ENCODE measurements around the gene GBA2.

DNA sequence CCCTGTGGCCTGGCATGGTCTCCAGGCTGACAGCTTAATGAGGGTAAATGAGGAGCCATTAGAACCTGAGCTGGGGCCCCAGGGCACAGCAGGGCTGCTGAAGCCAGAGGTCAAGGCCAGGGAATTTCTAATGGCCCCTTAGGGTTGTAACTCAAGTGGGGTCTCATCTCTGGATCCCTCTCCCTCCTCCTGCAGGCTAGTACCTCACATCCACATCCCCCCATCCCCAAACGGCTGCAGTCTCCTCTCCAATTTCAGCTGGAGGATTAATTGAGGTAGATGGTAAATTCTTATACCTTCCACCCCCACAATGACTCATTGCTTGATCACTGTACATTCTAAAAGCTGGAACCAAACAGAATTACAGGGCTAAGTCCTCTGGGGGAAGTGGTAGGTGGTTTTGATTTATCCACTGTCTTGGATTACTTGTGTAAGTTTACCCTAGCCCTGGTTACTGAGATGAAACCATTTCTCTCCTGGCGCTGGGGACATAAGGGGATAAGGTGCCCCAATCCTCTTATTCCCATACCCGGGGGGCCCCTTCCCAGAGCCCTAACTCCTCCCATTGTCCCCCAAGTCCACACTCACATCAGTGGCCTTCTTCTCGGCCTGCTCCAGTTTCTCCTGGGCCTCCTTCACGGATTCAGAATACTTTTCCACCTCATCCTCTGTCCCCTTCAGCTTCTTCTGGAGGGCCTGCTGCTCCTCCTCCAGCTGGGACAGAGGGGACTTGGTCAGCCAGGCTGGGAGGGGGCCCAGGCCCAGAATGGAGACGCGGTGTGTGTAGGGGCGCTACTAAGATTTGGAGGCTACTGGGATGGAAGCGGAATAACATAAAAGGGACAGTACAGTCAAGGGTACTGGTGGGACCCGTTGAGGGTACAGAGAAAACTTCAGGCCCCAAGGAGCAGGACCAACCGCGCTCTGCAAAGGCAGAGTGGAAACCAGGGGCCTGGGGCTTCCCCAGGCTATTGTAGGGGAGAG is 60.2 kb downstream of the GBA2 start:
- TF ChIP-seq, protein P1, sequence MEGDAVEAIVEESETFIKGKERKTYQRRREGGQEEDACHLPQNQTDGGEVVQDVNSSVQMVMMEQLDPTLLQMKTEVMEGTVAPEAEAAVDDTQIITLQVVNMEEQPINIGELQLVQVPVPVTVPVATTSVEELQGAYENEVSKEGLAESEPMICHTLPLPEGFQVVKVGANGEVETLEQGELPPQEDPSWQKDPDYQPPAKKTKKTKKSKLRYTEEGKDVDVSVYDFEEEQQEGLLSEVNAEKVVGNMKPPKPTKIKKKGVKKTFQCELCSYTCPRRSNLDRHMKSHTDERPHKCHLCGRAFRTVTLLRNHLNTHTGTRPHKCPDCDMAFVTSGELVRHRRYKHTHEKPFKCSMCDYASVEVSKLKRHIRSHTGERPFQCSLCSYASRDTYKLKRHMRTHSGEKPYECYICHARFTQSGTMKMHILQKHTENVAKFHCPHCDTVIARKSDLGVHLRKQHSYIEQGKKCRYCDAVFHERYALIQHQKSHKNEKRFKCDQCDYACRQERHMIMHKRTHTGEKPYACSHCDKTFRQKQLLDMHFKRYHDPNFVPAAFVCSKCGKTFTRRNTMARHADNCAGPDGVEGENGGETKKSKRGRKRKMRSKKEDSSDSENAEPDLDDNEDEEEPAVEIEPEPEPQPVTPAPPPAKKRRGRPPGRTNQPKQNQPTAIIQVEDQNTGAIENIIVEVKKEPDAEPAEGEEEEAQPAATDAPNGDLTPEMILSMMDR (IDR thresholded peaks at IDR 0.05), result no peak
- no peak for TF ChIP-seq EP300 (IDR thresholded peaks at IDR 0.05)
- TF ChIP-seq POLR2A (IDR thresholded peaks at IDR 0.05), result no peak
